KMS-11 (cell line): ENCODE results near the gene PARP8.

ENCODE experiments used
- H2AFZ ChIP-seq: fragments of 200-600 bp; sonication (generic); 2 replicates; pipeline ENCODE4 v1.6.1; 2016; ENCODE audit warnings: antibody characterized with exemption, mixed run types, low read depth
- H3K27ac ChIP-seq: fragments of 200-600 bp; sonication (generic); 2 replicates; pipeline ENCODE4 v1.6.1; 2016; ENCODE audit warnings: mild to moderate bottlenecking, mixed run types
- H3K27me3 ChIP-seq: fragments of 200-600 bp; sonication (generic); 2 replicates; pipeline ENCODE4 v1.6.1; 2017; ENCODE audit warnings: mild to moderate bottlenecking, low read depth, mixed run types, moderate library complexity; ENCODE audit not compliant: insufficient read depth
- H3K36me3 ChIP-seq: fragments of 200-600 bp; sonication (generic); 2 replicates; pipeline ENCODE4 v1.6.1; 2017; ENCODE audit warnings: mild to moderate bottlenecking, mixed run types; ENCODE audit not compliant: insufficient read depth
- H3K4me1 ChIP-seq: fragments of 200-600 bp; sonication (generic); 2 replicates; pipeline ENCODE4 v1.6.1; 2016; ENCODE audit warnings: mild to moderate bottlenecking, low read depth, mixed run types; ENCODE audit not compliant: poor library complexity, severe bottlenecking
- H3K4me2 ChIP-seq: fragments of 200-600 bp; sonication (generic); 2 replicates; pipeline ENCODE4 v1.7.0; 2016; ENCODE audit warnings: mild to moderate bottlenecking, mixed run types
- H3K4me3 ChIP-seq: fragments of 200-600 bp; sonication (generic); IDR thresholded peaks from 2 replicates; pipeline ENCODE4 v1.6.1; 2017; ENCODE audit warnings: low read depth, low read length, mixed read lengths; ENCODE audit not compliant: insufficient read depth
- H3K79me2 ChIP-seq: fragments of 200-600 bp; sonication (generic); 2 replicates; pipeline ENCODE4 v1.6.1; 2016; ENCODE audit warnings: low read depth, mixed run types; ENCODE audit not compliant: insufficient read depth
- H3K9ac ChIP-seq: fragments of 200-600 bp; sonication (generic); 2 replicates; pipeline ENCODE4 v1.6.1; 2016; ENCODE audit warnings: mild to moderate bottlenecking, mixed run types
- H4K20me1 ChIP-seq: fragments of 200-600 bp; sonication (generic); 2 replicates; pipeline ENCODE4 v1.6.1; 2016; ENCODE audit warnings: mild to moderate bottlenecking, mixed run types; ENCODE audit not compliant: insufficient read depth
- TF ChIP-seq, protein P1 (sequence below): fragments of 200-600 bp; sonication (generic); conservative IDR thresholded peaks from 2 replicates; pipeline ENCODE4 v1.6.1; 2017; ENCODE audit warnings: low read depth, mild to moderate bottlenecking, antibody characterized with exemption, low read length, moderate library complexity, mixed read lengths

PARP8 gene

DNA sequence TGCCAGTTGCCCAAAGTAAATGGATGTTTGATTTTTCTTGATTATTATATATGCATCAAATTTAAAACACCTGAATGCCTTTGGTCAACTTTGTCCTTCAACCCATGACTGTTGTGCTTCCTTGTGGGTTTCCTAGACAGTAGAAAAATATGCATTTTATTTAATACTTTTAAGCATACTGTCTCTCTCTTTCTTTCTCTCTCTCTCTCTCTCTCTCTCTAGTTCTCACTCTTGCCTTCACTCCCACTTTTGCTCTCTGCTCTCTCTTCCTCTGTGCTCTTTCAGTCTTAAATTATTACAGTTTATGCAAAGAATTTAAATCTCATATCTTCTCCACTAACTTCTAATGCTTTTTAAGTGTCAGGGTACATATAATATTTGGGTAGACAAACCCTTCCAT is 173.0 kb downstream of the PARP8 start:
- Histone ChIP-seq H3K4me2 (no peak overlapping the region), H2AFZ (no peak overlapping the region), H3K79me2 (no peaks in the 10 kb centered on the region), H3K27ac (no peak overlapping the region), H4K20me1 (no peaks in the 10 kb centered on the region), H3K4me3 (no peak overlapping the region), H3K4me1 (no peaks in the 10 kb centered on the region), H3K36me3 (no peaks in the 10 kb centered on the region), H3K9ac (no peak overlapping the region), H3K27me3 (no peaks in the 10 kb centered on the region)
- TF ChIP-seq, protein P1, sequence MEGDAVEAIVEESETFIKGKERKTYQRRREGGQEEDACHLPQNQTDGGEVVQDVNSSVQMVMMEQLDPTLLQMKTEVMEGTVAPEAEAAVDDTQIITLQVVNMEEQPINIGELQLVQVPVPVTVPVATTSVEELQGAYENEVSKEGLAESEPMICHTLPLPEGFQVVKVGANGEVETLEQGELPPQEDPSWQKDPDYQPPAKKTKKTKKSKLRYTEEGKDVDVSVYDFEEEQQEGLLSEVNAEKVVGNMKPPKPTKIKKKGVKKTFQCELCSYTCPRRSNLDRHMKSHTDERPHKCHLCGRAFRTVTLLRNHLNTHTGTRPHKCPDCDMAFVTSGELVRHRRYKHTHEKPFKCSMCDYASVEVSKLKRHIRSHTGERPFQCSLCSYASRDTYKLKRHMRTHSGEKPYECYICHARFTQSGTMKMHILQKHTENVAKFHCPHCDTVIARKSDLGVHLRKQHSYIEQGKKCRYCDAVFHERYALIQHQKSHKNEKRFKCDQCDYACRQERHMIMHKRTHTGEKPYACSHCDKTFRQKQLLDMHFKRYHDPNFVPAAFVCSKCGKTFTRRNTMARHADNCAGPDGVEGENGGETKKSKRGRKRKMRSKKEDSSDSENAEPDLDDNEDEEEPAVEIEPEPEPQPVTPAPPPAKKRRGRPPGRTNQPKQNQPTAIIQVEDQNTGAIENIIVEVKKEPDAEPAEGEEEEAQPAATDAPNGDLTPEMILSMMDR: no peak

DNA sequence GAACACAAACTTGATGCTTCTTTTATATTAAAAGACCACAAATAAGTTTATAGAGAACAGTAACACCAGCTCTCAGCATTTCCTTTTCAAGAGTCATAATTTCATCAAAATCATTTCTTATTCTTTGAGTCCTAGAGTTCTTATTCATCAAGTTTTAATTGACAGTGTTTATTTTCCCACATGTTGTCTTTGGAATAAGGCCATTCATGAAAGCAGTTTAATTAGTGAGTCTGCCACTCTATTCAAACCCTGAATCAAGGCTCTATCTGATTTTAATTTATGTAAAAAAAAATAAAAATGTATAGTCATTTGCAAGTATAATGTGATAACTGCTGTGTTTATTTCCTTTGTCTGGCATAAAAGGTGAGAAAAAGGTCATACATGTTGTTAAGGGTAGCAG is 176.7 kb downstream of the PARP8 start:
- H2AFZ ChIP-seq: no peak overlapping the region
- TF ChIP-seq, protein P1: no peak
- no peaks in the 10 kb centered on the region for H3K27me3 ChIP-seq
- H3K4me2 ChIP-seq: no peak overlapping the region
- H3K4me1 ChIP-seq: no peaks in the 10 kb centered on the region
- H4K20me1 ChIP-seq: no peaks in the 10 kb centered on the region
- H3K27ac ChIP-seq: no peak overlapping the region
- no peaks in the 10 kb centered on the region for H3K79me2 ChIP-seq
- H3K36me3 ChIP-seq: no peaks in the 10 kb centered on the region
- H3K4me3 ChIP-seq: no peak overlapping the region
- H3K9ac ChIP-seq: no peak overlapping the region

DNA sequence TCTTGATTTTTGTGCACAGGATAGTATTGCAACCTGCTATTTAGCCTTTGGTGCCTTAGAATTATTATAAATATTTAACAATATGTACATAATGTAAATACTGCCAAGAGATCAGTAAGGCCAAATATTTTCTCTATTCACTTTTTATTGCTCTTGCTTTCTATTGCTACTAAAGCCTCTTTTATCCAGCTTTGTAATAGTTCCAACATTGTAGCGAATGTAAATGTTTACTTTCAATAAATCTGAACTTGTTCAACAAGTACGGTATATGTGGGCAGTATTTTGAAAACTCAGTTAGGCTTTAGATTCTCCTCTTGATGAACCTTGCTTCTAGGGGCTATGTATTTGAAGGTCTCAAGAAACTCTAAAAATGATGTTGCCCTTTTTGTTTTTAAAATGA is 179.8 kb downstream of the PARP8 start:
- Histone ChIP-seq H3K79me2 (no peaks in the 10 kb centered on the region), H3K4me1 (no peaks in the 10 kb centered on the region), H3K27me3 (no peaks in the 10 kb centered on the region), H3K4me2 (no peak overlapping the region), H3K9ac (no peak overlapping the region), H4K20me1 (no peaks in the 10 kb centered on the region), H3K4me3 (no peak overlapping the region), H3K36me3 (no peaks in the 10 kb centered on the region), H3K27ac (no peak overlapping the region), H2AFZ (no peak overlapping the region)
- TF ChIP-seq, protein P1: no peak

DNA sequence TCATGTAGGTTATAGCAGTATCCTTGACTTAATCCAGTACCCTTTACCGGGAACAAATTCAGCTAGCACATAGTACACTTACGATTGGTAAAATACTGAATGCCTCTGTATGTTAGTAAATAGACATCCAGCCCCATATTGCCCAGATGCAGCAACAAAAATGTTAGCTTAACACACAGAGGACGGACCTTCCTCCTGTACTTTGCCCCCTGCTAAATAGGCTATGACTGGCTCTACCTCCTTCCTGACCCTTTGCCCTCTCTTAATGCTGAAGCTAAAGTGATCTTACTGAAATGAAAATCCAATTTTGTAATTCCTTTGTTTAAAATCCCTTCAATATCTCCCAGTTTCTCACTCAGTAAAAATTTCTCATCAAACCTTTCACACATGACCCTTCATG is 183.1 kb downstream of the PARP8 start:
- H3K79me2 ChIP-seq: no peaks in the 10 kb centered on the region
- H3K27ac ChIP-seq: no peak overlapping the region
- H3K4me1 ChIP-seq: no peaks in the 10 kb centered on the region
- H3K4me2 ChIP-seq: no peak overlapping the region
- no peaks in the 10 kb centered on the region for H4K20me1 ChIP-seq
- H3K36me3 ChIP-seq: no peaks in the 10 kb centered on the region
- H3K9ac ChIP-seq: no peak overlapping the region
- H3K4me3 ChIP-seq: no peak overlapping the region
- TF ChIP-seq, protein P1: no peak
- H2AFZ ChIP-seq: no peak overlapping the region
- H3K27me3 ChIP-seq: no peaks in the 10 kb centered on the region

DNA sequence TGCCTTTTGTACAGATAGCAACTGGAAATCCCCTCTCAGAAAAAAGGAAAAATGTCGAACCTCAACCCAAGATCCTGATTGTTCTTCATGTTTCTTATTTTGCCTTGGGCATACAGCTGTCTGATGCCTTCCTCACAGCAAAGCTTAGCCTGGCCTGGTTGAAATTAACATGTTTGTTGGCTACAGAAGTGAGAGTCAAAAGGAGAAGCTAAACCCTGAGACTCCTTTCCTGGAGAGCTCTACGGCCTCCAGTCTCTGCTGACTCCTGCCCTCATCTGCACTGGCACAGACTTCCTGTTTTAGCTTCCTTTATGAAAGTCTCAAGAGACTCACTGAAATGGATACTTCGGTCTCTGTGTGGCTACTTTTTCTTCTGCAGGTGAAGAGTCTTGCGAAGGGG is 186.7 kb downstream of the PARP8 start:
- TF ChIP-seq, protein P1: no peak
- H2AFZ ChIP-seq: no peak overlapping the region
- no peak overlapping the region for H3K27ac ChIP-seq
- no peaks in the 10 kb centered on the region for H3K27me3 ChIP-seq
- no peaks in the 10 kb centered on the region for H3K4me1 ChIP-seq
- H3K4me3 ChIP-seq: no peak overlapping the region
- H3K4me2 ChIP-seq: no peak overlapping the region
- H4K20me1 ChIP-seq: no peaks in the 10 kb centered on the region
- no peaks in the 10 kb centered on the region for H3K79me2 ChIP-seq
- H3K36me3 ChIP-seq: no peaks in the 10 kb centered on the region
- no peak overlapping the region for H3K9ac ChIP-seq
